Mesendoderm (in vitro differentiated cells): ENCODE results near the gene CORO2B.

Experiments
- DNase-seq: peaks from one replicate; pipeline ENCODE4 v3.0.0; 2013
- H2AK5ac ChIP-seq: 2 replicates; pipeline ENCODE4 v1.6.1; 2013; ENCODE audit warnings: low read length, inconsistent platforms
- H2BK120ac ChIP-seq: 2 replicates; pipeline ENCODE4 v1.6.1; 2013; ENCODE audit warnings: low read depth, mild to moderate bottlenecking, low read length, moderate library complexity, mixed read lengths
- H2BK15ac ChIP-seq: replicated peaks from 2 replicates; pipeline ENCODE4 v1.6.1; 2013; ENCODE audit warnings: low read depth, mild to moderate bottlenecking, moderate library complexity
- H2BK5ac ChIP-seq: 2 replicates; pipeline ENCODE4 v1.6.1; 2013; ENCODE audit warnings: low read length, inconsistent platforms
- H3K18ac ChIP-seq: 2 replicates; pipeline ENCODE4 v1.6.1; 2013; ENCODE audit warnings: mild to moderate bottlenecking, low read length, mixed read lengths
- H3K23ac ChIP-seq: one replicate; pipeline ENCODE4 v1.6.1; 2013; ENCODE audit warnings: low read length
- H3K27ac ChIP-seq: 2 replicates; pipeline ENCODE4 v1.5.1; 2013; ENCODE audit warnings: low read depth, mild to moderate bottlenecking, inconsistent platforms, low read length, moderate library complexity
- H3K27me3 ChIP-seq: 2 replicates; pipeline ENCODE4 v1.6.1; 2013; ENCODE audit warnings: low read length, control low read depth, mild to moderate bottlenecking, inconsistent platforms; ENCODE audit not compliant: insufficient read depth, poor library complexity
- H3K36me3 ChIP-seq: 2 replicates; pipeline ENCODE4 v1.6.1; 2013; ENCODE audit warnings: low read length, inconsistent platforms; ENCODE audit not compliant: control insufficient read depth, insufficient read depth
- H3K4ac ChIP-seq: one replicate; pipeline ENCODE4 v1.6.1; 2013; ENCODE audit warnings: low read depth, mild to moderate bottlenecking, low read length, moderate library complexity
- H3K4me1 ChIP-seq: 2 replicates; pipeline ENCODE4 v1.6.1; 2013; ENCODE audit warnings: low read depth, low read length, inconsistent platforms; ENCODE audit not compliant: control insufficient read depth
- H3K4me2 ChIP-seq: 2 replicates; pipeline ENCODE4 v1.6.1; 2013; ENCODE audit warnings: low read length
- H3K4me3 ChIP-seq: 2 replicates; pipeline ENCODE4 v1.5.1; 2013; ENCODE audit warnings: mild to moderate bottlenecking, low read length
- H3K56ac ChIP-seq: one replicate; pipeline ENCODE4 v1.6.1; 2013; ENCODE audit warnings: low read length
- H3K79me1 ChIP-seq: 2 replicates; pipeline ENCODE4 v1.6.1; 2013; ENCODE audit warnings: low read length, inconsistent platforms
- H3K79me2 ChIP-seq: 2 replicates; pipeline ENCODE4 v1.6.1; 2013; ENCODE audit warnings: mild to moderate bottlenecking, low read length; ENCODE audit not compliant: control insufficient read depth, insufficient read depth
- H3K9ac ChIP-seq: 2 replicates; pipeline ENCODE4 v1.6.1; 2013; ENCODE audit warnings: low read length, inconsistent platforms
- H4K5ac ChIP-seq: one replicate; pipeline ENCODE4 v1.6.1; 2013; ENCODE audit warnings: low read length
- H4K8ac ChIP-seq: one replicate; pipeline ENCODE4 v1.6.1; 2013; ENCODE audit warnings: low read depth, mild to moderate bottlenecking, control low read depth, low read length, moderate library complexity
- WGBS: extraction: QIAGEN DNeasy Blood & Tissue Kit; methylation state at CpG from one replicate; pipeline ENCODE4 v1.1.7; 2013; ENCODE audit warnings: low lambda C conversion rate, missing lambda C conversion rate; ENCODE audit not compliant: insufficient coverage; ENCODE audit errors: extremely low coverage; 5-methylcytosine and 5-hydroxymethylcytosine counted together

The CORO2B gene

GRCh38 chr15:68553314-68553993 lies 25.3 kb upstream of the CORO2B start:
- Histone ChIP-seq H3K79me2 (no peaks in the 10 kb centered on the region), H3K9ac (no peak overlapping the region), H4K8ac (no peak overlapping the region), H3K27ac (no peak overlapping the region), H3K18ac (no peak overlapping the region), H2BK5ac (no peak overlapping the region), H3K4me3 (no peak overlapping the region), H3K4ac (no peak overlapping the region), H3K4me2 (no peak overlapping the region), H3K27me3 (no peaks in the 10 kb centered on the region), H2BK15ac (no peak overlapping the region), H3K4me1 (no peaks in the 10 kb centered on the region), H4K5ac (no peak overlapping the region), H3K79me1 (no peaks in the 10 kb centered on the region), H3K56ac (no peak overlapping the region), H2AK5ac (no peak overlapping the region), H3K36me3 (no peaks in the 10 kb centered on the region), H2BK120ac (no peak overlapping the region), H3K23ac (no peak overlapping the region)
- DNase-seq, result no peak
- no CpG with 5 or more reads among the region's 8 CpGs for WGBS

GRCh38 chr15:68553994-68554720 lies 24.6 kb upstream of the CORO2B start:
- Histone ChIP-seq H3K4me1 (peaks cover 2% of the 10 kb centered on the region), H2AK5ac (no peak overlapping the region), H2BK120ac (no peak overlapping the region), H3K4ac (no peak overlapping the region), H2BK5ac (no peak overlapping the region), H3K9ac (no peak overlapping the region), H2BK15ac (no peak overlapping the region), H4K8ac (no peak overlapping the region), H3K36me3 (no peaks in the 10 kb centered on the region), H3K18ac (no peak overlapping the region), H3K4me3 (no peak overlapping the region), H3K23ac (no peak overlapping the region), H3K79me1 (no peaks in the 10 kb centered on the region), H3K27me3 (no peaks in the 10 kb centered on the region), H3K79me2 (no peaks in the 10 kb centered on the region), H3K27ac (no peak overlapping the region), H3K56ac (no peak overlapping the region), H4K5ac (no peak overlapping the region), H3K4me2 (no peak overlapping the region)
- DNase-seq, result peak; percentile 76
- no CpG with 5 or more reads among the region's 10 CpGs for WGBS

- H2BK15ac ChIP-seq, result no peak overlapping the region
- no peak overlapping the region for H3K23ac ChIP-seq
- no peak overlapping the region for H3K4ac ChIP-seq
- H3K27me3 ChIP-seq, result no peaks in the 10 kb centered on the region
- no peak overlapping the region for H3K18ac ChIP-seq
- no peaks in the 10 kb centered on the region for H3K79me1 ChIP-seq
- H2BK120ac ChIP-seq, result no peak overlapping the region
- no peak overlapping the region for H2BK5ac ChIP-seq
- H3K4me3 ChIP-seq, result no peak overlapping the region
- no peaks in the 10 kb centered on the region for H3K79me2 ChIP-seq
- H4K8ac ChIP-seq, result no peak overlapping the region
- no peak overlapping the region for H3K9ac ChIP-seq
- WGBS, result no CpG with 5 or more reads among the region's 10 CpGs
- H3K27ac ChIP-seq, result no peak overlapping the region
- no peak overlapping the region for H2AK5ac ChIP-seq
- H3K56ac ChIP-seq, result no peak overlapping the region
- H3K36me3 ChIP-seq, result no peaks in the 10 kb centered on the region
- DNase-seq, result no peak
- peaks cover 2% of the 10 kb centered on the region for H3K4me1 ChIP-seq
- H3K4me2 ChIP-seq, result no peak overlapping the region
- H4K5ac ChIP-seq, result no peak overlapping the region
Observed at GRCh38 chr15:68554721-68555678, 23.8 kb upstream of the CORO2B start.

GRCh38 chr15:68555679-68556037 lies 23.1 kb upstream of the CORO2B start:
- no peak for DNase-seq
- WGBS, result no CpG with 5 or more reads among the region's 7 CpGs
- H3K18ac ChIP-seq, result no peak overlapping the region

GRCh38 chr15:68556139-68556990 lies 22.4 kb upstream of the CORO2B start:
- Histone ChIP-seq H3K18ac (no peak overlapping the region), H3K36me3 (no peaks in the 10 kb centered on the region), H3K4me2 (no peak overlapping the region), H3K79me2 (no peaks in the 10 kb centered on the region), H3K4me3 (no peak overlapping the region), H3K9ac (no peak overlapping the region), H3K27ac (no peak overlapping the region), H2BK15ac (no peak overlapping the region), H3K4me1 (peaks cover 5% of the 10 kb centered on the region), H3K56ac (no peak overlapping the region), H2BK120ac (no peak overlapping the region), H3K79me1 (no peaks in the 10 kb centered on the region), H3K23ac (no peak overlapping the region), H2AK5ac (no peak overlapping the region), H4K5ac (no peak overlapping the region), H2BK5ac (no peak overlapping the region), H3K27me3 (no peaks in the 10 kb centered on the region), H4K8ac (no peak overlapping the region), H3K4ac (no peak overlapping the region)
- no peak for DNase-seq
- no CpG with 5 or more reads among the region's 17 CpGs for WGBS

More at GRCh38 chr15:68555679-68556037, 23.1 kb upstream of the CORO2B start:
- Histone ChIP-seq H3K23ac (no peak overlapping the region), H3K79me1 (no peaks in the 10 kb centered on the region), H3K27ac (no peak overlapping the region), H2AK5ac (no peak overlapping the region), H4K8ac (no peak overlapping the region), H3K4me2 (no peak overlapping the region), H3K79me2 (no peaks in the 10 kb centered on the region), H2BK120ac (no peak overlapping the region), H3K36me3 (no peaks in the 10 kb centered on the region), H2BK5ac (no peak overlapping the region), H3K4me1 (peaks cover 4% of the 10 kb centered on the region), H3K9ac (no peak overlapping the region), H4K5ac (no peak overlapping the region), H3K27me3 (no peaks in the 10 kb centered on the region), H3K56ac (no peak overlapping the region), H3K4ac (no peak overlapping the region), H2BK15ac (no peak overlapping the region), H3K4me3 (no peak overlapping the region)
